Endodermal cell (in vitro differentiated cells): ENCODE data around the gene WDR4. TPM values are rescaled to one million over a fixed set of nuclear protein-coding genes. Genes with fewer than 3 reads are reported as not detected.

Source experiments
- DNase-seq: peaks from one replicate; pipeline ENCODE4 v3.0.0-alpha.2; 2017
- H3K27ac ChIP-seq: 2 replicates; pipeline ENCODE4 v1.5.1; 2013; ENCODE audit warnings: mild to moderate bottlenecking, low read depth, low read length, moderate library complexity
- H3K27me3 ChIP-seq: 2 replicates; pipeline ENCODE4 v1.6.1; 2013; ENCODE audit warnings: mild to moderate bottlenecking, low read length, moderate library complexity; ENCODE audit not compliant: insufficient read depth, control insufficient read depth, poor library complexity, severe bottlenecking
- H3K36me3 ChIP-seq: 2 replicates; pipeline ENCODE4 v1.7.0; 2013; ENCODE audit warnings: mild to moderate bottlenecking, low read length, moderate library complexity; ENCODE audit not compliant: control insufficient read depth, insufficient read depth
- H3K4me1 ChIP-seq: one replicate; pipeline ENCODE4 v1.7.0; 2013; ENCODE audit warnings: low read length; ENCODE audit not compliant: control insufficient read depth, insufficient read depth
- H3K4me3 ChIP-seq: 2 replicates; pipeline ENCODE4 v1.5.1; 2013; ENCODE audit warnings: mild to moderate bottlenecking, low read length, moderate library complexity
- H3K9ac ChIP-seq: 2 replicates; pipeline ENCODE4 v1.6.1; 2013; ENCODE audit warnings: mild to moderate bottlenecking, low read length, moderate library complexity; ENCODE audit not compliant: poor library complexity, severe bottlenecking; ENCODE audit errors: extremely low read depth
- H3K9me3 ChIP-seq: 2 replicates; pipeline ENCODE4 v1.6.1; 2013; ENCODE audit warnings: mild to moderate bottlenecking, low read length, moderate library complexity; ENCODE audit not compliant: control insufficient read depth
- H3K27ac Mint-ChIP-seq: 2 replicates; pipeline ENCODE4 v1.8.0; 2020; ENCODE audit warnings: mixed read lengths
- H3K27me3 Mint-ChIP-seq: 2 replicates; pipeline ENCODE4 v1.8.0; 2021; ENCODE audit warnings: mild to moderate bottlenecking, mixed read lengths; ENCODE audit not compliant: insufficient read depth
- H3K36me3 Mint-ChIP-seq: 2 replicates; pipeline ENCODE4 v1.8.0; 2020; ENCODE audit warnings: low read depth, mixed read lengths
- H3K4me1 Mint-ChIP-seq: 2 replicates; pipeline ENCODE4 v1.8.0; 2020; ENCODE audit warnings: mixed read lengths
- H3K4me3 Mint-ChIP-seq: 2 replicates; pipeline ENCODE4 v1.8.0; 2020; ENCODE audit warnings: mild to moderate bottlenecking, moderate library complexity, mixed read lengths
- H3K9me3 Mint-ChIP-seq: 2 replicates; pipeline ENCODE4 v1.8.0; 2020; ENCODE audit warnings: mild to moderate bottlenecking, mixed read lengths
- CTCF ChIP-seq: fragments of 200-600 bp; sonication (generic); conservative IDR thresholded peaks from 2 replicates; pipeline ENCODE4 v1.5.0; 2021; ENCODE audit warnings: antibody characterized with exemption, mild to moderate bottlenecking
- WGBS, 2 experiments: methylation state at CpG; one replicate each; pipeline versions ENCODE4 v1.1.5 to v1.1.7; 2013; ENCODE audit warnings: missing lambda C conversion rate in 2 of 2, mixed read lengths in 1 of 2; ENCODE audit not compliant: insufficient coverage in 1 of 2, insufficient read length in 1 of 2; 5-methylcytosine and 5-hydroxymethylcytosine counted together
- total RNA-seq, 2 donors: library from RNA; stranded (reverse); fragmentation: NEBNext Ultra II Directional in 1 of 2; extraction: Animal tissue kit (Norgen Biotek cat#: 25700) in 1 of 2; gene quantifications; 2 replicates in 1 of 2; 3 replicates in 1 of 2; pipeline ENCODE4 v1.2.1, GENCODE V29; 2021

WDR4 gene
- total RNA-seq, 2 donors from 2014 or later, result 26.7 to 33.5 TPM

- H3K4me1 Mint-ChIP-seq, result peaks cover 8% of the 10 kb centered on the region
- DNase-seq, result no peak
Measured at GRCh38 chr21:42835211-42835610, 44.1 kb downstream of the WDR4 start.

GRCh38 chr21:42834726-42835191, 44.6 kb downstream of the WDR4 start:
- no peaks in the 10 kb centered on the region for H3K4me1 ChIP-seq
- peaks cover 45% of the 10 kb centered on the region for H3K36me3 Mint-ChIP-seq
- H3K4me3 Mint-ChIP-seq, result no peak overlapping the region
- no peak overlapping the region for H3K27ac Mint-ChIP-seq
- no peaks in the 10 kb centered on the region for H3K27me3 ChIP-seq
- DNase-seq, result peak; percentile 47
- no peaks in the 10 kb centered on the region for H3K9me3 Mint-ChIP-seq
- no peak overlapping the region for H3K4me3 ChIP-seq
- H3K9me3 ChIP-seq, result peaks cover 3% of the 10 kb centered on the region
- H3K9ac ChIP-seq, result no peak overlapping the region
- no peak for TF ChIP-seq CTCF
- peaks cover 2% of the 10 kb centered on the region for H3K27me3 Mint-ChIP-seq
- H3K27ac ChIP-seq, result no peak overlapping the region
- WGBS, 2 experiments, result 94 to 95% methylated on average over 7 to 13 of the region's 13 CpGs
- peaks cover 36% of the 10 kb centered on the region for H3K36me3 ChIP-seq
- H3K4me1 Mint-ChIP-seq, result peaks cover 8% of the 10 kb centered on the region

More at GRCh38 chr21:42835211-42835610, 44.1 kb downstream of the WDR4 start:
- Mint-ChIP-seq H3K36me3 (peaks cover 42% of the 10 kb centered on the region), H3K27me3 (peaks cover 2% of the 10 kb centered on the region), H3K27ac (no peak overlapping the region), H3K9me3 (no peaks in the 10 kb centered on the region), H3K4me3 (no peak overlapping the region)
- Histone ChIP-seq H3K4me1 (no peaks in the 10 kb centered on the region), H3K36me3 (peaks cover 34% of the 10 kb centered on the region), H3K4me3 (no peak overlapping the region), H3K27ac (no peak overlapping the region), H3K9me3 (no peaks in the 10 kb centered on the region), H3K9ac (no peak overlapping the region), H3K27me3 (no peaks in the 10 kb centered on the region)
- WGBS, 2 experiments, result 90 to 97% methylated on average over 4 to 6 of the region's 6 CpGs
- no peak for TF ChIP-seq CTCF

- H3K4me3 Mint-ChIP-seq, result no peak overlapping the region
- H3K9ac ChIP-seq, result no peak overlapping the region
- no peak overlapping the region for H3K4me3 ChIP-seq
- peaks cover 5% of the 10 kb centered on the region for H3K9me3 Mint-ChIP-seq
- WGBS, 2 experiments, result 94 to 96% methylated on average over 12 to 23 of the region's 23 CpGs
- H3K27me3 Mint-ChIP-seq, result peaks cover 5% of the 10 kb centered on the region
- H3K27ac ChIP-seq, result no peak overlapping the region
- no peaks in the 10 kb centered on the region for H3K27me3 ChIP-seq
- no peaks in the 10 kb centered on the region for H3K4me1 ChIP-seq
- H3K36me3 Mint-ChIP-seq, result peaks cover 48% of the 10 kb centered on the region
- no peak overlapping the region for H3K27ac Mint-ChIP-seq
- DNase-seq, result peak; percentile 48
- peaks cover 8% of the 10 kb centered on the region for H3K4me1 Mint-ChIP-seq
- peaks cover 37% of the 10 kb centered on the region for H3K36me3 ChIP-seq
- peaks cover 10% of the 10 kb centered on the region for H3K9me3 ChIP-seq
- no peak for TF ChIP-seq CTCF
Measured at GRCh38 chr21:42833859-42834725, 45.2 kb downstream of the WDR4 start.
